Mesenchymal stem cell (in vitro differentiated cells and primary cell): Measurements from ENCODE around the gene TM9SF3.

ENCODE experiments used
- DNase-seq: peaks from one replicate; pipeline ENCODE4 v3.0.0-alpha.2; 2013
- H2AFZ ChIP-seq: one replicate; pipeline ENCODE4 v1.6.1; 2013; ENCODE audit warnings: low read depth, mild to moderate bottlenecking, control low read depth, inconsistent platforms, low read length, moderate library complexity
- H2AK5ac ChIP-seq: 2 replicates; pipeline ENCODE4 v1.6.1; 2013; ENCODE audit warnings: low read length, moderate library complexity, mild to moderate bottlenecking, inconsistent platforms; ENCODE audit not compliant: severe bottlenecking
- H2BK120ac ChIP-seq: one replicate; pipeline ENCODE4 v1.6.1; 2013; ENCODE audit warnings: low read depth, mild to moderate bottlenecking, inconsistent platforms, low read length, moderate library complexity
- H2BK12ac ChIP-seq, 2 experiments: one replicate each; pipeline ENCODE4 v1.6.1; 2013; ENCODE audit warnings: inconsistent platforms in 2 of 2, low read length in 2 of 2, mild to moderate bottlenecking in 2 of 2, moderate library complexity in 2 of 2, control low read depth in 1 of 2
- H2BK15ac ChIP-seq: one replicate; pipeline ENCODE4 v1.6.1; 2013; ENCODE audit warnings: mild to moderate bottlenecking, low read depth, inconsistent platforms; ENCODE audit not compliant: poor library complexity, severe bottlenecking
- H2BK5ac ChIP-seq: 2 replicates; pipeline ENCODE4 v1.6.1; 2013; ENCODE audit warnings: low read depth, mild to moderate bottlenecking, low read length, control low read depth, inconsistent platforms; ENCODE audit not compliant: poor library complexity, severe bottlenecking
- H3K14ac ChIP-seq, 2 experiments: one replicate each; pipeline ENCODE4 v1.6.1; 2013; ENCODE audit warnings: inconsistent platforms in 2 of 2, low read length in 2 of 2, control low read depth in 1 of 2, mild to moderate bottlenecking in 1 of 2, moderate library complexity in 1 of 2
- H3K18ac ChIP-seq, 2 experiments: one replicate each; pipeline ENCODE4 v1.6.1; 2013; ENCODE audit warnings: inconsistent platforms in 2 of 2, low read length in 2 of 2, control low read depth in 1 of 2, low read depth in 1 of 2, mild to moderate bottlenecking in 1 of 2
- H3K23ac ChIP-seq, 2 experiments: one replicate each; pipeline ENCODE4 v1.6.1; 2013; ENCODE audit warnings: inconsistent platforms in 2 of 2, low read length in 2 of 2, mild to moderate bottlenecking in 2 of 2, moderate library complexity in 2 of 2, control low read depth in 1 of 2
- H3K27ac ChIP-seq: 2 replicates; pipeline ENCODE4 v1.5.1; 2013; ENCODE audit warnings: mild to moderate bottlenecking, moderate library complexity, low read length, control low read depth, inconsistent platforms; ENCODE audit not compliant: poor library complexity, severe bottlenecking
- H3K27me3 ChIP-seq, 2 experiments: 2 replicates each; pipeline versions ENCODE4 v1.6.1 to v1.7.0; 2013; ENCODE audit warnings: low read length in 2 of 2, mild to moderate bottlenecking in 2 of 2, moderate library complexity in 2 of 2, control low read depth in 1 of 2, inconsistent platforms in 1 of 2; ENCODE audit not compliant: control insufficient read depth in 1 of 2, insufficient read depth in 1 of 2
- H3K36me3 ChIP-seq, 2 experiments: 2 replicates each; pipeline versions ENCODE4 v1.6.1 to v1.7.0; 2013; ENCODE audit warnings: low read length in 2 of 2, control low read depth in 1 of 2, inconsistent platforms in 1 of 2, low read depth in 1 of 2, mild to moderate bottlenecking in 1 of 2; ENCODE audit not compliant: insufficient read depth in 2 of 2, control insufficient read depth in 1 of 2
- H3K4ac ChIP-seq, 2 experiments: one replicate each; pipeline ENCODE4 v1.6.1; 2013; ENCODE audit warnings: inconsistent platforms in 2 of 2, low read length in 2 of 2, mild to moderate bottlenecking in 2 of 2, moderate library complexity in 2 of 2, control low read depth in 1 of 2, low read depth in 1 of 2
- H3K4me1 ChIP-seq: 2 replicates; pipeline ENCODE4 v1.6.1; 2013; ENCODE audit warnings: low read depth, low read length, control low read depth; ENCODE audit not compliant: control insufficient read depth, insufficient read depth
- H3K4me2 ChIP-seq: 2 replicates; pipeline ENCODE4 v1.6.1; 2013; ENCODE audit warnings: low read length, mild to moderate bottlenecking, inconsistent platforms; ENCODE audit not compliant: poor library complexity, severe bottlenecking
- H3K4me3 ChIP-seq, 2 experiments: 2 replicates each; pipeline versions ENCODE4 v1.5.1 to v1.7.0; 2013; ENCODE audit warnings: low read length in 2 of 2, mild to moderate bottlenecking in 2 of 2, control low read depth in 1 of 2, low read depth in 1 of 2; ENCODE audit not compliant: insufficient read depth in 1 of 2
- H3K79me1 ChIP-seq: replicated peaks from 2 replicates; pipeline ENCODE4 v1.6.1; 2013; ENCODE audit warnings: mild to moderate bottlenecking, control low read depth, low read length, inconsistent platforms; ENCODE audit not compliant: poor library complexity, severe bottlenecking
- H3K9ac ChIP-seq: 2 replicates; pipeline ENCODE4 v1.7.0; 2013; ENCODE audit warnings: mild to moderate bottlenecking, low read length, moderate library complexity
- H3K9me3 ChIP-seq: 2 replicates; pipeline ENCODE4 v1.7.0; 2013; ENCODE audit warnings: mild to moderate bottlenecking, low read length; ENCODE audit not compliant: control insufficient read depth
- H4K8ac ChIP-seq: one replicate; pipeline ENCODE4 v1.6.1; 2013; ENCODE audit warnings: inconsistent platforms, mild to moderate bottlenecking, low read length, moderate library complexity
- H4K91ac ChIP-seq: one replicate; pipeline ENCODE4 v1.6.1; 2013; ENCODE audit warnings: mild to moderate bottlenecking, low read length, inconsistent platforms
- WGBS: methylation state at CpG from one replicate; pipeline ENCODE4 v1.1.7; 2013; ENCODE audit warnings: mixed read lengths; 5-methylcytosine and 5-hydroxymethylcytosine counted together

TM9SF3 gene

GRCh38 chr10:96608805-96609204 lies 22.0 kb upstream of the TM9SF3 start:
- Histone ChIP-seq H3K4me1 (peaks cover 8% of the 10 kb centered on the region), H3K4me3 (no peak overlapping the region), H2AK5ac (no peak overlapping the region), H3K36me3 (no peaks in the 10 kb centered on the region), H4K8ac (no peak overlapping the region), H3K14ac (no peak overlapping the region), H3K18ac (no peak overlapping the region), H3K4ac (no peak overlapping the region), H3K9me3 (no peaks in the 10 kb centered on the region), H2BK5ac (no peak overlapping the region), H2BK15ac (no peak overlapping the region), H3K4me2 (no peak overlapping the region), H3K27ac (no peak overlapping the region), H3K9ac (no peak overlapping the region), H2AFZ (no peak overlapping the region), H3K79me1 (no peaks in the 10 kb centered on the region), H3K23ac (no peak overlapping the region), H3K27me3 (peaks cover 0 to 17% of the 10 kb centered on the region in 2 experiments), H2BK12ac (no peak overlapping the region), H4K91ac (no peak overlapping the region), H2BK120ac (no peak overlapping the region)
- WGBS, result 85% methylated on average over 5 of the region's 5 CpGs
- DNase-seq, result no peak

- Histone ChIP-seq H4K91ac (no peak overlapping the region), H3K36me3 (no peaks in the 10 kb centered on the region), H2AK5ac (no peak overlapping the region), H3K4ac (no peak overlapping the region), H2AFZ (no peak overlapping the region), H3K4me2 (no peak overlapping the region), H3K4me3 (no peak overlapping the region), H4K8ac (no peak overlapping the region), H3K79me1 (no peaks in the 10 kb centered on the region), H3K9ac (no peak overlapping the region), H3K27me3 (peaks cover 0 to 17% of the 10 kb centered on the region in 2 experiments), H3K23ac (no peak overlapping the region), H3K9me3 (no peaks in the 10 kb centered on the region), H2BK120ac (no peak overlapping the region), H2BK12ac (no peak overlapping the region), H2BK15ac (no peak overlapping the region), H3K14ac (no peak overlapping the region), H3K18ac (no peak overlapping the region), H3K27ac (no peak overlapping the region), H3K4me1 (peaks cover 6% of the 10 kb centered on the region), H2BK5ac (no peak overlapping the region)
- no peak for DNase-seq
- 100% methylated on average over 1 of the region's 3 CpGs for WGBS
These were observed 21.4 kb upstream of the TM9SF3 start for GRCh38 chr10:96608262-96608661.

- no CpG with 5 or more reads among the region's 1 CpG for WGBS
- Histone ChIP-seq H2AK5ac (no peak overlapping the region), H4K8ac (no peak overlapping the region), H3K36me3 (no peaks in the 10 kb centered on the region), H3K27ac (no peak overlapping the region), H3K4me1 (peaks cover 6% of the 10 kb centered on the region), H3K27me3 (peaks cover 0 to 17% of the 10 kb centered on the region in 2 experiments), H4K91ac (no peak overlapping the region), H3K9me3 (no peaks in the 10 kb centered on the region), H2BK120ac (no peak overlapping the region), H3K14ac (no peak overlapping the region), H2BK5ac (no peak overlapping the region), H3K4me3 (no peak overlapping the region), H3K23ac (no peak overlapping the region), H3K18ac (no peak overlapping the region), H2BK12ac (no peak overlapping the region), H3K4me2 (no peak overlapping the region), H2BK15ac (no peak overlapping the region), H3K4ac (no peak overlapping the region), H3K9ac (no peak overlapping the region), H3K79me1 (no peaks in the 10 kb centered on the region), H2AFZ (no peak overlapping the region)
- DNase-seq, result no peak
These were observed 20.1 kb upstream of the TM9SF3 start for GRCh38 chr10:96606946-96607345.

GRCh38 chr10:96606216-96606615 lies 19.4 kb upstream of the TM9SF3 start:
- no peak overlapping the region for H2AFZ ChIP-seq
- H4K8ac ChIP-seq, result no peak overlapping the region
- H2BK15ac ChIP-seq, result no peak overlapping the region
- H3K4me1 ChIP-seq, result peaks cover 6% of the 10 kb centered on the region
- no peak overlapping the region for H3K23ac ChIP-seq
- no peak for DNase-seq
- no peak overlapping the region for H2AK5ac ChIP-seq
- H3K27ac ChIP-seq, result no peak overlapping the region
- H3K4me3 ChIP-seq, result no peak overlapping the region
- no peak overlapping the region for H3K14ac ChIP-seq
- H4K91ac ChIP-seq, result no peak overlapping the region
- no peak overlapping the region for H2BK120ac ChIP-seq
- H3K36me3 ChIP-seq, result no peaks in the 10 kb centered on the region
- no peak overlapping the region for H2BK12ac ChIP-seq
- H2BK5ac ChIP-seq, result no peak overlapping the region
- H3K4ac ChIP-seq, result no peak overlapping the region
- 23% methylated on average over 4 of the region's 4 CpGs for WGBS
- H3K79me1 ChIP-seq, result no peaks in the 10 kb centered on the region
- H3K4me2 ChIP-seq, result no peak overlapping the region
- H3K9ac ChIP-seq, result no peak overlapping the region
- no peak overlapping the region for H3K18ac ChIP-seq
- H3K9me3 ChIP-seq, result no peaks in the 10 kb centered on the region
- H3K27me3 ChIP-seq, result peaks cover 0 to 17% of the 10 kb centered on the region in 2 experiments
